ENCODE data around the gene ALDOB. TPM values are rescaled to one million over a fixed set of nuclear protein-coding genes. Genes with fewer than 3 reads are reported as not detected.

Gene ALDOB
- total and polyA plus RNA-seq, 2 donors (not counting 3 experiments of a cell fraction or from before 2014, with no cell fraction given) = not detected

DNA sequence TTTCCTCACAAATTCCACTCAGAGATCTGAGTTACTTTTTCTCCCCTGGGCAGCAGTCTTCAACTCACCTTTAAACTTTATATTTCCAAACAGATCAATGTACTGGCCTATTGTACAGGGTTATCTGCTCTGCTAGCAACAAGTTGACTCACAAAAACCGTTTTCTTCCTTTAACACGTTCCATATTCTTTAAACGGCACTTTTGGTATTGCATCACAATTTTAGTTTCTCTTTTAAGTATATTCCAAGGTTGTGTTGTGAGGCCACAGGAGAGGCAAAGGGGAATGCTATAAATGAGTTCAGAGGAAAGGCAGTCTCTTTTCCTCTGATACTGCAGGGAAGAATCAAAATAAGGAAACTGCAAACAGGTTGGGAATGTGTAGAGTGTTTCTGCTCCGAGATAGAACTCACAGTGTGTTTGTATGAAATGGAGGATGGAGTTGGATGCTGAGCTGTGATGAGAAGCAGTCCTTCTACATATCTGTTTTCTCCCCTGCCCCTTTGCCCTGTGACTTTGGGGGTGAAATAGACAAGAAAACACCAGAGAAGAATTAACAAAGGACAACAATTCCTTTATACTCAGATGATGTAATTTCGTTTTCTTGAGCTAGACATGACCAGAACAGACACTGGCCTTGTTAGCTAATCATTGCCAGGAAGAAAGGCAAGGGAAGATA lies 9.9 kb upstream of the ALDOB start:
- dilution Hi-C loops (cut with MboI; ENCODE audit: extremely low pct_ligation_motif_present, low sequenced_read_pairs) (no loop called here), intact Hi-C loops (cut with micrococcal nuclease) (no loop called here)
- H3K36me3 ChIP-seq (ENCODE audit: control insufficient read depth in 2 of 2, extremely low read depth in 1 of 2, insufficient read depth in 2 of 2, low read length in 2 of 2) = no peaks in the 10 kb centered on the region
- no peak for TF ChIP-seq FOS (IDR thresholded peaks at IDR 0.05; ENCODE audit: borderline replicate concordance, insufficient read depth, low read length)
- no peak for TF ChIP-seq POLR2A (IDR thresholded peaks at IDR 0.05; ENCODE audit: low read depth, low read length)
- no peaks in the 10 kb centered on the region for H3K4me1 ChIP-seq (ENCODE audit: control insufficient read depth, extremely low read depth, insufficient read depth, low read length)
- H3K9me3 ChIP-seq (replicated peaks; ENCODE audit: control insufficient read depth, insufficient read depth, low read length) = no peaks in the 10 kb centered on the region
- peaks cover 6 to 10% of the 10 kb centered on the region in 2 experiments for H3K27me3 ChIP-seq (ENCODE audit: control insufficient read depth in 2 of 2, insufficient read depth in 2 of 2, low read length in 2 of 2)
- no peaks in the 10 kb centered on the region for H3K79me2 ChIP-seq (ENCODE audit: control insufficient read depth, insufficient read depth, low read length)
- ChIA-PET CTCF (interaction anchor here (1.1 to 4.5 kb wide), 4 partner anchors 11 to 85 kb away, joined by 3 to 96 read pairs (median 5); partner anchors contain the start of gene RNF20), POLR2A (no interaction called here)
- no peaks in the 10 kb centered on the region for H4K20me1 ChIP-seq (replicated peaks; ENCODE audit: control insufficient read depth, extremely low read depth, insufficient read depth, low read length)
- no TSS peak for BruUV-seq (replicated peaks)
- no peak for FAIRE-seq
- no peak for DNase-seq (ENCODE audit: low read depth, low spot score)
- H3K4me3 ChIP-seq (replicated peaks in 1 of 3; ENCODE audit: insufficient read depth in 1 of 3, low read depth in 1 of 3, low read length in 3 of 3) = no peak overlapping the region
- H3K9ac ChIP-seq (replicated peaks; ENCODE audit: extremely low read depth, insufficient read depth, low read length) = no peak overlapping the region
- no peak overlapping the region for H3K4me2 ChIP-seq (ENCODE audit: insufficient read depth, low read length)
- H2AFZ ChIP-seq (ENCODE audit: low read depth, low read length) = no peak overlapping the region
- no peaks in the 10 kb centered on the region for H3K9me1 ChIP-seq (replicated peaks; ENCODE audit: control insufficient read depth, extremely low read depth, insufficient read depth, low read length)
- no peak overlapping the region for H3K27ac ChIP-seq (ENCODE audit: insufficient read depth, low read depth, low read length)

DNA sequence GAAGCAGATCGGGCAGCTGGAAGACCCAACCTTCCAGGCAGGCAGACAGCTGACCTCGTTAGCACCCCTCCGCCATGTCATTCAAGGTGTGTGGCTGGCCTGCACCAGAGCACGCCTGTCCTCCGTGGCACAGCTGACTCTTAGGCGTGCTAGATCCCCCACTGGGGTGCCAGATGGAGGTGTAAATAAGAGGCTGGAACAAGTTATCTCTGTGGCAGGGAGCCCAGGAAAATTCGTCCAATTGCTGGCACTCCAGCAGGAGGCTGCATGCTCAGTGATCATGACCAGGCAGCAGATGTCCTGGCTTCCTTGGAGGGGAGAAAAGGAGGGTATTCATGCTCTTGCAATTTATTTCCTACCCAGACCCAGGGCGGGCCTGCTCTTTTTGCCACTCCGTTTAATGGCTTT lies 7.8 kb upstream of the ALDOB start:
- Histone ChIP-seq H3K36me3 (ENCODE audit: control insufficient read depth in 2 of 2, extremely low read depth in 1 of 2, insufficient read depth in 2 of 2, low read length in 2 of 2) (no peaks in the 10 kb centered on the region), H3K27ac (ENCODE audit: insufficient read depth, low read depth, low read length) (no peak overlapping the region), H3K4me2 (ENCODE audit: insufficient read depth, low read length) (no peak overlapping the region), H3K27me3 (ENCODE audit: control insufficient read depth in 2 of 2, insufficient read depth in 2 of 2, low read length in 2 of 2) (peaks cover 3 to 6% of the 10 kb centered on the region in 2 experiments), H4K20me1 (replicated peaks; ENCODE audit: control insufficient read depth, extremely low read depth, insufficient read depth, low read length) (no peaks in the 10 kb centered on the region), H3K9me3 (replicated peaks; ENCODE audit: control insufficient read depth, insufficient read depth, low read length) (no peaks in the 10 kb centered on the region), H3K9ac (replicated peaks; ENCODE audit: extremely low read depth, insufficient read depth, low read length) (no peak overlapping the region), H3K4me1 (ENCODE audit: control insufficient read depth, extremely low read depth, insufficient read depth, low read length) (no peaks in the 10 kb centered on the region), H3K9me1 (replicated peaks; ENCODE audit: control insufficient read depth, extremely low read depth, insufficient read depth, low read length) (no peaks in the 10 kb centered on the region), H3K4me3 (replicated peaks in 1 of 3; ENCODE audit: insufficient read depth in 1 of 3, low read depth in 1 of 3, low read length in 3 of 3) (no peak overlapping the region), H2AFZ (ENCODE audit: low read depth, low read length) (no peak overlapping the region), H3K79me2 (ENCODE audit: control insufficient read depth, insufficient read depth, low read length) (no peaks in the 10 kb centered on the region)
- POLR2A ChIA-PET = no interaction called here
- FAIRE-seq = no peak
- no peak for TF ChIP-seq JUN (IDR thresholded peaks at IDR 0.05; ENCODE audit: borderline replicate concordance, insufficient read depth, insufficient read length, low read depth)
- TF ChIP-seq, protein P1, sequence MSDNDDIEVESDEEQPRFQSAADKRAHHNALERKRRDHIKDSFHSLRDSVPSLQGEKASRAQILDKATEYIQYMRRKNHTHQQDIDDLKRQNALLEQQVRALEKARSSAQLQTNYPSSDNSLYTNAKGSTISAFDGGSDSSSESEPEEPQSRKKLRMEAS (IDR thresholded peaks at IDR 0.05; ENCODE audit: insufficient read depth, insufficient read length) = no peak
- no peak for TF ChIP-seq FOS (IDR thresholded peaks at IDR 0.05; ENCODE audit: borderline replicate concordance, insufficient read depth, low read length)
- CTCF ChIA-PET = no interaction called here
- DNase-seq (ENCODE audit: low read depth, low spot score) = no peak
- dilution Hi-C loops (cut with MboI; ENCODE audit: extremely low pct_ligation_motif_present, low sequenced_read_pairs) (no loop called here), intact Hi-C loops (cut with micrococcal nuclease) (no loop called here)
- BruUV-seq (replicated peaks) = no TSS peak
